NCI-H524 treated with DMSO at 0.1 percent for 48 hours (cell line): ENCODE measurements around the gene TGFBR3.

Source experiments
- DNase-seq: peaks from one replicate; lab custom pipeline; 2025; lab: John Stamatoyannopoulos, UW

TGFBR3 gene

DNA sequence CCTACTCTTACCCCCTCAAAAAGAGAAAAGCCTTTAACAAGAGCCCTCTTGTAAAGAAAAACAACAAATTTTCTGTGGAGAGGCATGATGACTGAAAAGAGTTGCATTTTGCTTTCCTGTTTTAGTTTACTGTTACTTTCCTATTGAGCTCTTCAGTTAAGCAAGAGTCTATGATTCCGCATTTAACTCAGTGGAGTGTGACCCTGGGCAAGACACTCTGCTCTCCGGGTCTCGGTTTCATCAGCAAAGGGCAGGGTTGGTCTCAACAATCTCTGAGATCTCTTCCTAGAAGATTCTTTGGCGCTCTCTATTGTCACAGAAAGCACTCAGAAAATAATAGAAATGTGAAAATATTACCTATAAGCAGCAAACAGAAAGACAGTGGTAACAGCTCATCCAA is 175.7 kb downstream of the TGFBR3 start:
- DNase-seq, result no peak

DNA sequence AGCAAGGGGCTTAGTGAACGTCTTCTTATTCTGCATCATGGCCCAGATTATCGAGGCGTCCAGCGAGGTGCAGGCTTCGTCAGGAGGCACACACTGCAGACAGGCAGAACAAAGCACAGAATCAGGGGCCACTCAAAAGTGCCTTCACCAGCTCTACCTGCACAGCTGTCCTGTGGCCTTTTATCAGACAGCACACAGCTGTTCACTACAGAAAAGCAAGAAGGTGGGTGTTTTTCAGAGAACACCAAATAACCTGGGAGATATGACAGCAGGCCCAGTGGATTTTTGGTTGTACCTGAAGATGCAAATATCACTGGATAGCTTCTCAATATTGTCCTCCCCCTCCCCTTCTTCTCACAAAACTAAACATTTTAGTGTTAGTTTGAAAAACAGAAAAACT is 177.3 kb downstream of the TGFBR3 start:
- no peak for DNase-seq

DNA sequence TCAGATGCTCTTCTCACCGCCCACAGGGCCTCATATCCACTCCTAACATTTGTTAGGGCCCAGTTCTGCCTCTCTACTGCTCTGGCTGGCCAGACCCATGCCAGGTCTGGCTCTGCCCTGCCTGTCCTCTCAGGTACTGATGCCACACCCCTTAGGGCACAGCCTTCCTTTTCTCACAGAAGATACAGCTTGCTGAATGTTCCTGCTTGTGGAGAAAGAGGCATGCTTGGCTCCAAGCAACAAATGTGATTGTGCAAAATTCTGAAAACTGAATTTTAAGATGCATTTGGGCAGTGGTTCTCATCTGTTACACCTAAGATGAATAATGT is 178.1 kb downstream of the TGFBR3 start:
- no peak for DNase-seq

DNA sequence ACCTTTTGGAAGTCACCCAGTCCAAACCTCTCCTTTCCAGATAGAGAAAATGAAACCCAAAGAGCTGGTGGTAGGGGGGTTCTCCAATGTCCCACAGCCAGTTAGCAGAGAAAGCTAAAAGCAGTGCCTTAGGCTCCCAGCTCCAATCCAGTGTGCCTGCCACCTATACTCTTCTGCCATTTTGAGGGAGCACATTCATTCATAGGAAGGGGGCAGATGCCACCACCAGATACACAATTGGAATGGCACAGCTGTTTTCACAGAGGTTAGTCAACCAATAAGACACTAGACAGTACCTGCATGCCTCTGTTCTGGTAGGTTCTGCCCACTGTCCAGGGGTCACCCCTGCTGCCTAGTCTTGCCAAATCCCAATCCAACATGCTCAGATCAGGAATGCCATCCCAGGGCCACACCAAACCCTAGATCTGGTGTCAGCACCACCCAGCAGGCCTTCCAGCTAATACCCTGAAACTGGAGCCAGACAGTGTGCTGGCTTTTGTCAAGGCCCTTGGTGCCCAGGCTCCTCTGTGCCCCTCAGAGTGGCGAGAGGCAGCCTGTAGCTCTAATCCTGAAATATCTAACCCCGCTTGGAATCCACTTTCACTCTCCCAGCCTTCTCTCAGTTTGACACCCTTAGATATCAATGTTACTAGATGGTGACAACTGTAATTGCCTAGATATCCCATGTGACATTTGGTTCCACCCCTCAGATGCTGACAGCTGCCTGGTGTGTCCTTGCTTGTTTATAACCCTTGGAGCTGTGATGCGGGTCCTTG is 178.6 kb downstream of the TGFBR3 start:
- no peak for DNase-seq

DNA sequence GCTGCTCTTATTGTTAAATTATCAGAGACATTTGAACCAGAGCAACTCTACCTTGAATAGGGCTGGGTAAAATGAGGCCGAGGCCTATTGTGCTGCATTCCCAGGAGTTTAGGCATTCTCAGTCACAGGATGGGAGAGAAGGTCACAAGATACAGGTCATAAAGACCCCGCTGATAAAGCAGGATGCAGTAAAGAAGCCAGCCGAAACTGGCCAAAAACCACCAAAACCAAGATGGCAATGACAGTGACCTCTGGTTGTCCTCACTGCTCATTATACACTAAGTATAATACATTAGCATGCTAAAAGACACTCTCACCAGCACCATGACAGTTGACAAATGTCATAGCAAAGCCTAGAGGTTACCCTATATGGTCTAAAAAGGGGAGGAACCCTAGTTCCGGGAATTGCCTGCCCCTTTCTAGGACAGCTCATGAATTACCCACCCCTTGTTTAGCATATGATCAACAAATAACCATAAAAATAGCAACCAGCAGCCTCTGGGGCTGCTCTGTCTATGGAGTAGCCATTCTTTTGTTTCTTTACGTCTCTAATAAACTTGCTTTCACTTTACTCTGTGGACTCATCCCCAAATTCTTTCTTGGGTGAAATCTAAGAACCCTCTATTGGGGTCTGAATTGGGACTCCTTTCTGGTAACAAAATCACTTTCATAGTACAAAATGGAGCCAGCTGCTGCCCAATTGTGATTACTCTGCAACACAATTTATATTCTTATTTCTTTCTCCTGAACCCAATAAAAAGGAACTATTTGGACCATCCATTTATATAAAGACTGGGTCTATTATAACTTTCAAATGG is 179.6 kb downstream of the TGFBR3 start:
- DNase-seq, result no peak

DNA sequence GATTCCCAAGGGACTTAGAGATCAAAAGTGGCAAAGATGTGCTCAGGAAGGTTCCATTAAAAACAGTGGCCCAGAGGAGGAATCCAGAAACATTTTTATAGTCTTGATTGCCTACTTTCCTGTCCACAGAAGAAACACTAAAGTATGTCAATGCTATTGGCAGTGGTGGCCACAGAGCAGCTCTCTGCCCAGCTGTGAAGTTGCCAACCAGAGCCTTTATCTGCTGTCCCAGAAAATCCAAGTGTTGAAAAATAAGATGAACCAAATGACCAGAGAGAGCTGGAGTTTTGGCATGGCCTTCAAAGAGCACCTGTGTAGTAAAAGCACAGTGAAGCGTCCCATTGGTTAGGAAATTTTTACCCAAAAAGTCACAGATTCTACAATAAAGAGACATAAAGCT is 181.2 kb downstream of the TGFBR3 start:
- DNase-seq, result no peak

DNA sequence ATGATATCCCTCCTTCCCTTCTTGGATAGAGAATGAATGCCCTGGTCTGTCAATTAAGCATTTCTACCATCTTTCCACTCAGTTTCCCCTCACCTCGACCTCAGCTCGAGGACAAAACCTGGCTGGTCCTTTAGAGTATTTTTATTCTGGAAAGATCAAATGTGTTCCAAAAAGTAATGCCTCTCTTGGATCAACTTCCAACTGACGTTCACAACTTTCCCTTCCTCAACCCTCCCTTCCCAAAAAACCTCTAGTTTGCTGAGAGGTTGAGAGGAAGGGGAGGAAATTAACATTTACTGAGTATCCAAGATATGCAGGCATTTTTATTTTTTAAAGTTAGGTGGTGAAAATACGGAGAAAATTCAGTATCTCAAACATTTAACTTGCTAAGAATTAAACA is 182.9 kb downstream of the TGFBR3 start:
- no peak for DNase-seq

DNA sequence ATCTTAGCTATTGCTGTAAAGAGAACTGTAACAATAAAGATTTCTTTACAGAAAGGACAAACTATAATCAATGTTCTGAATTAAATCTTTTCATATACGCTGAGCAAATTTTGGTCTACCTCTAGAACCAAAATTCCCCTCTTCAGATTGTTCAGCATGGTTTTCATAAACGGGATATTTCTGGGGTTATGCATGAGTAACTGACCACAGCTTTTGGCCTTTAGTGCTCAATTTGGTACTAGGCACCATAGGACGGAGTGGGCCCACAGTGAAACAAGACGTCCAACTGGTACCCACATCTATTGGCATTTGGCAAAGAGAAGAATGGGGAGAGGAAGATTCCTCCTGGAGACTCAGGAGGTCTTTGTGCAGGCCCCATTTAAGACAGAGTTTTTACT is 184.5 kb downstream of the TGFBR3 start:
- DNase-seq, result no peak

DNA sequence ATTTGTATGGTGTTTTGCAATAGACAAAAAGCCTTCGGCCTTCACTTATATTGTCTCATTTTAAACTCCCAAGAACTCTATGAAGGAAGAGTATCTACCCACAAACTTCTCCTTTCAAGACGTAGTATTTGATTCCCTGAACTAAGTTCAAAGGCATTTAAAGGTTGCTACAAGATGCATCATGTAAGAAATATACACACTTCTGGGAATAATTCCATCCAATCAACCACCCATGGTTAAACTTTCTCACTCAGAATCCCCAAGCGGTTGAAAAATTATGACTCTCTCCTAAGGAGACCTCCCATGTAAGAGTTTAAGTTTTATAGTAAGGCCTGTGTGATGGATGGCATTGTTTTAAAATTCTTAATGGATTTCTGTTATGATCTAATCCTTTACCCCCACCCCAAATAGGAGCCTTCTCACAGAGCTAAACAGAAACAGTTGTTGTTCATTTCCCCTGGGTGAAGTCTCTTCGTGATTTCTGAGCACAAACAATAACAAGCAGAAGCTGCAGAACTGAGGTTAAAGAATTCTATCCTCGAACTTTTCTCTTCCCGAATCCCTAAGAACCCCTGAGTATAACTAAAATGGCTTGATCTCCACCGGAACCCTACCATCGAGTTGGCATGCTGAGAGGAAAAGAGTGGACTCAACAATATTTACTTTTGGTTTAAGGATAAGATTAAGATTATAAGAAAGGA is 185.0 kb downstream of the TGFBR3 start:
- no peak for DNase-seq

DNA sequence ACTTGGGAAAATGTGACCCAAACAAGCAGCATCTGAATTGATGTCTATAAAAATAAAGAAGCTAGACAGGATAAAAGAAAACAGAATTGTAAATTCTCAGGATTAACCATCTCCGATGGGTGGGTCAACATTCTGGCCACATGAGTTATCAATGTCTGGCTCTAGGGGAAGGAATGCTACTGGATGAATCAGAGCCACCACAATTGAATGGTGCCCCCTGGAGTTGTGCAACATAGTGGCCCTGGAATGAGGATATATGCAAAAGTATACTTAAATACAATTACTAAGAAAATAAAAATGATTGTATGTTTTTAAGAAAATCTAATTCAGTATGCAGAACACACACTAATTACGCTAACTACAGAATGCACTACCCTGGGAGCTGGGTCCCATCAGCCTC is 185.6 kb downstream of the TGFBR3 start:
- no peak for DNase-seq

DNA sequence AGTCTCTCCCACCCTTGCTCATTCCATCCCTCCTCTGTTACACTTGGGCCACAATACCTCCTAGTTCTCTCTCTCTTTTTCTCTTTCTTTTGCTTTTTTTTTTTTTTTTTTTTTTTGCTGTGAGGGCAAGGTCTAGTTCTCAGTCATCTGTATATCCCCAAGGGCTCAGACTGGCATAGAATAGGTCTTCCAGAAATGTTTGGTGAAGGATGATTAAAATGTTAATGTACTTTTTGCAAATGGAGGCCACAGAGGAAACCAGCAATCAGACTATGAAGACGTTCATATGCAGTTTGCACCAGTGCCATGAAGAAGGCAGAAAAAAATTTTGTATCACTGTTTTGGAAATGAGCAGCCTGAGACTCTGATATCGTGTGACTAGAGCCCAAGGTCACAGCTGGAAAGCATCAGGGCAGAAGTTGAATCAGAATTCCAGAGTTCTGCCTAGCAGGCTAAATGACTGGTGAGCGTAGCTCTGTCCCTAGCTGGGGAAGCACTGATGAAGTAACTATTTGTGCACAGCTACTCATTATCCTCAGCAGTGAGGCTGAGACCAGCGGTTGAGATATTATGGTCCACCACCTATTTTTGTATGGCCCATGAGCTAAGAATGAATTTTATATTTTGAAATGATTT is 186.5 kb downstream of the TGFBR3 start:
- DNase-seq, result no peak

DNA sequence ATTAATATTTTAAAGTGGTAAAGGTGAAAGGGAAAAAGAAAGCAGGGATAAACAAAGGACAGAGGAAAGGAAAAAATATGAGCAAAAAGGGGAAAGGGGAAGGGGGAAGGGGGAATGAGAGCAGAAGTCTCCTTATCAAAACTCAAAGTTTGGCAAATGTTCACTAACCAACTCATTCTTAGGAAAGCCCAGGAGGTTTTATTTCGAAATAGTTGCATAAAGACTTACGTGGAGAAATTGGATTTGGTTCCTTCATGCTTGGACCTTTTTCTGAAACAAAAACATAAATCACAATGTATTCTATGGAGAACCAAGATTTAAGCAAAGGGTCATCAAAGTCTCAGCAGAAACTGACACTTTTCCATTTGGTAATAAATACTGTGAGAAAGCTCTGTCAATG is 188.1 kb downstream of the TGFBR3 start:
- no peak for DNase-seq

DNA sequence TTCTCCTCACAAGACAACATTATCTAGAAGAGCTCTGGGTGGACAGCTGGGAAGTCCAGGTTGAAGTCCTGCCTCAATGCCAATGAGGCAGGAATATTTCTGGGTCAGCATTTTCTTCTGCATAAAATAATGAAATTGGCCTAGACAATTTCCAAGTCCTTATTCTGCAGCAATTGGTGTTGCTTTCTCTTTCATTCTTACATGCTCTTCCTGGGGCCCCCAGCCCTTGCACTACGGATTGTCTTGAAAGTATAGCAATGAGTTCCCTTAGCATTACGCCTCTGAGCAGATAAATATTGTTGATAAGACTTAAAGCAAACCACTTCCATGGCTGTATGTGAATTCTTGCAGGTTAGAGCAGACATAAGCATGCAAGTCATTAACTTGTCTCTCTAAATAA is 188.5 kb downstream of the TGFBR3 start:
- no peak for DNase-seq

DNA sequence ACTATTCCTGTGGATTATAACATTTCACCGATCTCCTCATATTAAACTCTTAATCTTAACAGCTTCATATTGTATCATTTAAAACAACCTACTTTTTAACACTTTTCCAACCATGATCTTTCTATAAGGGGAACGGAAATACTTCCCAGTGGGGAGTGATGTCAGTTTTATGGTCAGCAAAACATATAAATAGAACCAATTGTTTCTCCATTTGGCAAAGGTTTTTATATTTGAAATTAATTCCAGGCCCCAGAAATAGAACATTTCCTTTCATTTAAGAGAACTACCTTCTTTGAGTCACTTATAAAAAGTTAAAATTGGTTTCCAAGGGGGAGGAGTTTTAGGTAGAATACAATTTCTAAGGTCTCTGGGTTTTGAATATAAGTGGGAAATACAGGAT is 189.6 kb downstream of the TGFBR3 start:
- DNase-seq, result no peak

DNA sequence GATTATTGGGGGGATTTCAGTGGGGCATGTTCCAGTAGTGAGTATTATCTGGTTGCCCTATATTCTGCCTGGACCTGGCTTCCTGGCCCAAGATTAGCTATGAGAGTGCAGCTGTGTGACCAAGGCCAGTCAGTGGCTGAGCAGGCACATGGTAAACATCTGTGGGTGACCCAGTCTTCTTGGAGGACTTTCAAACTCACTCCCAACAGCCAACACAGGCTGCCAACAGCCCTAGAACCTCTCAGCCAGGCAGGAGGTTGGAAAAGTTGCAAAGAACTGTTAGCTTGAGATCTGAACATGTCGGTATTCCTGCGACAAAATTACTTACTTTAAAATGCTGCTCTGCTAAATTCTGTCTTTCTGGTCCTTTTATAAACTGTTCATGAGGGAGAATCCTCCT is 192.4 kb downstream of the TGFBR3 start:
- no peak for DNase-seq

DNA sequence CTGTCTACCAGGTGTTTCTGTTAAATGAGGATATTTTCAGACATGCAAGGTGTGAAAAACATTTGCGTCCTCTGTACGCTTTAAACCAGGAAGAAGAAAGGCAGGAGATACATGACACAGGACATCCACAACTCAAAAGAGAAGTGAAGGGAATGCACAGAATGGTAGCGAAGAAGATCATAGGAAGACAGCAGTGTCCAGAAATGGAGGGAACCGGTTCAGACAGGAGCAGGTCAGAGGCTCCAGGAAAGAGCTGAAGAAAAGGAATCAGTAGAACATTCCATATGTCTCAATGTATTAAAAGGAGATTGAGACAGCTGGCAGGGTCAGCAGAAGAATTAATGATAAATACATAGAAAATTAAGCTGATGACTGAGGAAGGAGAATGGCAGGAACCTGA is 194.4 kb downstream of the TGFBR3 start:
- DNase-seq, result no peak

DNA sequence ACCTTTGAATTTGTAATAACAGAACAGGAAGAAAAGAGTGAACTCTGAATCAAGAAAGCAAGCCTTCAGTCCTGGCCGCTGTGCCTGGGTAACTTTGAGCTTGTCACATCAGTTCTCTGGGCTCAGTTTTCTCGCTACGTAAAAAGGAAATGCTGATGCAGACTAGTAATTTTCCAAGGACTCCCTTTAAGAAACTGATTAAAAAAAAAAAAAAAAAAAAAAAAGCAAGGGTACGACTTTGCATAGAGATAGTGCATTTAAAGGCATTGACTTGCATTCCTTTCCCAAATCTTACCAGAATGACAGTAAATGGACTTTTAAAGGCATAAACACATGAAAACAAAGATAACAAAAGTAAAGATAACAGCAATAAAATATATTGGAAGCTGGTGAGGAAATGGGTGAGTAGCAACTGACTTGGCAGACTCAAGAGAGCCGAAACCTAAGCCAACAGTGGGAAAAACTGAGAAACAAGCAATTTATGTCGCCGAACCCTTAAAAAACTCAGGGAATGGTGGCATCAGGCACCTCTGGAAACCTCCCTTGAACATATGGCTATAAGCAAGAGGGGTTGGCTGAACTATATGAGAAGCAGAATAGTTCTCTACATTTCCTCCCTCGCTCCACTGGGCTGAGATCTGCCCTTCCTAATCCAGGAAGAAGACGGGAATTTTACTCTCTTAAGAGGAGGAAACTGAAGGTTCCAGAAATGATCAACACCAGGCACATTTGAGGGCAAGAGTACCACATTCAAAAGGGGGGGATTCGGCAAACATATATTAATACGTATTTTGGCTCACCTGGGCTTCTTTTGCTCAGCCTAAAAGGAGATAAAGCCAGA is 196.1 kb downstream of the TGFBR3 start:
- DNase-seq, result no peak

DNA sequence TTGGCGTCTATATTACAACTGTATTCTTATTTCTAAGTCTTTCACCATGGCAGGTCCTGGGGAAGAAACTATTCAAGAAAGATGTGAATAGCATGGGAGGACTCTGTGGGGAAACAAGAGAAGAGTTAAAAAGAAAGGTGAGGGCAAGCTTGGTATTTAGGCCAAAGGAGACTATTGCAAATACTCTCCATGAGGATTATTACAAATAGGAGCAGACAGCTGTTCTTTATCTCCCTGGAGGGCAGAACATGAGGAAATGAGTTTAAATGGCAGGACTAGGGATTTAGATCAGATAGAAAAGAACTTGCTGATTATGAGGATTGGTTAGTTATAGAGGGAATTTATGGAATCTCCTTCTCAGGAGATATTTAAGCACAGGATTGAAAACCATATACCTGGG is 198.5 kb downstream of the TGFBR3 start:
- DNase-seq, result peak; percentile 60

DNA sequence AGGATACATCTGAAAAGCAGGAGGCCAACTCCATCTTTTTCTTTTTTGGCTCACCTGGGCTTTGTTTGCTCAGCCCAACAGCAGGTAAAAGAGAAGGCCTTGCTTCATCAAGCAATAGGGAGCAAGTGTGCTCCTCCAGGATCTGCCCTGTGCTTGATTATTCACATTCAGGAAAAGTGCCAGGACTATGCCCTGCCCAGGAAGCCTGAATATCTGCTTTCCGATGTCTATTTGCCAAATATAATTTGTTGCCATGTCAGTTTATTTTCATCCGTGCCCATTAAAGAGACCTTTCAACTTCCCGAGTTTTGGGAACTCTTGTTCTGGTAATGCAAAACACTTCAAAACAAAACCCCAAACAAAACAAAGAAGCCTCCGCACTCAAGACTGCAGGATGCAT is 200.0 kb downstream of the TGFBR3 start:
- no peak for DNase-seq

DNA sequence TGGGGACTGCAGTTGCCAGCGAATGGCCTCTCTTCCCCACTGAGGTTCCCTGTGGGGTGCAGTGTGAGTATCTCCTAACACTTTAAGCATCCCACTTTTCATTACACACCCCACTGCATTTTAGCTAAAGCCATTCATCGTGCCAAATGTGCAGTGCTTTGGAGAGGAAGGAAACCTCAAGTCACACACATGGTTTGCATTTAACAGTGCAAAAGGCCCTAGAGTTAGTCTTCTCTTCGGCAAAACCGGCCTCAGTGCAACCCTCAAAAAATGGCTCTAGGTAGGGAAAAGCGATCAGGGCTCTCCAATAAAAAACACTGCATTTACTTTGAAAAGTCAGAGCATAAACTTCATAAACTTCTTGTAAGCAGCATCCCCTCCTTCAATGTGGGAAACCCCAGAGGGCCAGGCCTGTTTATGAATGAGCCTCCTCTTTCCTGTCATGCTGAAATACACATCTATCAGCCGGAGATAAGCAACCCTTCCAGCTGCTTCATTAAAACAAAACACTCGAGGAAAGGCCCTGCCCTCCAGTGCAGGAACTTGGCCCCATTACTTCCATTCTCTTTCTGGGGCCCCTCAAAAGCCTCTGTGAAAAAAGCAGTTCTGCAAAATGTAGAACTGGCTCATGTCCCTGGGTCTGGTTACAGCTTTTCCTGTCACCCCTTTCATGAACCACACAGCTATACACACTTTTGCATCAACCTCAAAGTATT is 201.3 kb downstream of the TGFBR3 start:
- no peak for DNase-seq

DNA sequence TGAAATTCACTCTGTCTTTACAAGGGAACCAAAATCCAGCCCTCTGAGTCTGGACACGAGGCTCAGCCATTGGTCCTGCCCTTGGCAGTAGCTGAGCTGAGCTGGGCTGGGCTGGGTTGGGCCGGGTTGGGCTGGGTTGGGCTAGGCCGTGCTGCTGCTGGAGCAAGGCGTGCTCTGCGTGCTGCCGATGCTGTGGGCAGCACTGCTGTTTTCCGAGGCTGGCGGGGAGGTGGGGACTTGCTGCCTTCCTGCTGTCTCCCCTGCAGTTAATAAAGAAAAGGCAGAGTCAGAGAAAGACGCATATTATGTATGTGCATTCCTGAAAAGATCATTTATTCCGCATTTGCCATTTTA is 202.4 kb downstream of the TGFBR3 start:
- no peak for DNase-seq
